GM23338 (cell line): ENCODE results near the gene PIGC. TPM values are rescaled to one million over a fixed set of nuclear protein-coding genes. Genes with fewer than 3 reads are reported as not detected.

Experiments used
- ATAC-seq: fragments of 200-7000 bp; cut with Tn5 transposase; 3 replicates; pipeline ENCODE4 v1.9.1; 2020
- DNase-seq: peaks from one replicate; pipeline ENCODE4 v3.0.0-alpha.2; 2015; ENCODE audit warnings: low spot score
- H2AFZ ChIP-seq: fragments of 200-600 bp; sonication (generic); 2 replicates; pipeline ENCODE4 v1.8.0; 2016; ENCODE audit warnings: antibody characterized with exemption, mild to moderate bottlenecking, moderate library complexity
- H3F3A ChIP-seq: fragments of 200-600 bp; sonication (generic); replicated peaks from 2 replicates; pipeline ENCODE4 v1.8.0; 2017; ENCODE audit warnings: antibody characterized with exemption, mixed run types, low read depth
- H3K27ac ChIP-seq: fragments of 200-600 bp; sonication (generic); 2 replicates; pipeline ENCODE4 v1.6.1; 2016; ENCODE audit warnings: low read depth
- H3K27me3 ChIP-seq: fragments of 200-600 bp; sonication (generic); 2 replicates; pipeline ENCODE4 v1.8.0; 2016; ENCODE audit warnings: mild to moderate bottlenecking, mixed run types, moderate library complexity; ENCODE audit not compliant: insufficient read depth
- H3K36me3 ChIP-seq: fragments of 200-600 bp; sonication (generic); 2 replicates; pipeline ENCODE4 v1.8.0; 2016; ENCODE audit warnings: mild to moderate bottlenecking; ENCODE audit not compliant: insufficient read depth
- H3K4me1 ChIP-seq: fragments of 200-600 bp; sonication (generic); 2 replicates; pipeline ENCODE4 v1.8.0; 2016; ENCODE audit warnings: mild to moderate bottlenecking, moderate library complexity; ENCODE audit not compliant: insufficient read depth
- H3K4me2 ChIP-seq: fragments of 200-600 bp; sonication (generic); 2 replicates; pipeline ENCODE4 v1.7.1; 2017; ENCODE audit warnings: mixed run types
- H3K4me3 ChIP-seq: fragments of 200-600 bp; sonication (generic); 2 replicates; pipeline ENCODE4 v1.6.1; 2016; ENCODE audit warnings: mixed run types
- H3K79me2 ChIP-seq: fragments of 200-600 bp; sonication (generic); replicated peaks from 2 replicates; pipeline ENCODE4 v1.8.0; 2017; ENCODE audit warnings: mild to moderate bottlenecking; ENCODE audit not compliant: insufficient read depth
- H3K9me2 ChIP-seq: fragments of 200-600 bp; sonication (generic); 2 replicates; pipeline ENCODE4 v1.8.0; 2017; ENCODE audit not compliant: insufficient read depth
- H4K20me1 ChIP-seq: fragments of 200-600 bp; sonication (generic); replicated peaks from 2 replicates; pipeline ENCODE4 v1.8.0; 2017; ENCODE audit warnings: mild to moderate bottlenecking; ENCODE audit not compliant: insufficient read depth
- H3K27ac Mint-ChIP-seq: 2 replicates; pipeline ENCODE4 v1.8.0; 2020; ENCODE audit warnings: inconsistent platforms, mild to moderate bottlenecking, moderate library complexity, mixed read lengths
- H3K27me3 Mint-ChIP-seq: 3 replicates; pipeline ENCODE4 v1.8.0; 2022; ENCODE audit warnings: low read depth, mild to moderate bottlenecking, moderate library complexity, mixed read lengths, inconsistent platforms; ENCODE audit not compliant: insufficient read depth, poor library complexity
- H3K36me3 Mint-ChIP-seq: 3 replicates; pipeline ENCODE4 v1.8.0; 2021; ENCODE audit warnings: low read depth, mild to moderate bottlenecking, inconsistent platforms, moderate library complexity, mixed read lengths
- H3K4me1 Mint-ChIP-seq: 3 replicates; pipeline ENCODE4 v1.8.0; 2020; ENCODE audit warnings: mild to moderate bottlenecking, inconsistent platforms, mixed read lengths
- H3K4me3 Mint-ChIP-seq: 3 replicates; pipeline ENCODE4 v1.8.0; 2021; ENCODE audit warnings: moderate library complexity, mild to moderate bottlenecking, inconsistent platforms, mixed read lengths
- H3K9me3 Mint-ChIP-seq: 3 replicates; pipeline ENCODE4 v1.8.0; 2020; ENCODE audit warnings: moderate library complexity, mild to moderate bottlenecking, inconsistent platforms, mixed read lengths
- CREB1 ChIP-seq: fragments of 250-450 bp; sonication (Bioruptor Pico); IDR thresholded peaks from 2 replicates; pipeline ENCODE4 v1.5.0; 2020; ENCODE audit warnings: low read depth, mild to moderate bottlenecking, moderate library complexity
- CTCF ChIP-seq, 2 experiments: fragments of 200-600 bp in 1 of 2; sonication (generic) in 1 of 2; conservative IDR thresholded peaks; 2 replicates each; pipeline versions ENCODE4 v1.5.1 to v1.6.1; 2016 to 2017; ENCODE audit warnings: antibody characterized with exemption in 2 of 2, low read depth in 2 of 2, mild to moderate bottlenecking in 2 of 2, moderate library complexity in 1 of 2
- ETS1 ChIP-seq: IDR thresholded peaks from 2 replicates; pipeline ENCODE4 v1.6.1; 2016; ENCODE audit warnings: antibody characterized with exemption
- EZH2 ChIP-seq: fragments of 200-600 bp; sonication (generic); IDR thresholded peaks from one replicate; pipeline ENCODE4 v1.8.0; 2017; ENCODE audit warnings: antibody characterized with exemption, mild to moderate bottlenecking, low read depth; ENCODE audit not compliant: unreplicated experiment
- EZH2phosphoT487 ChIP-seq: fragments of 200-600 bp; sonication (generic); IDR thresholded peaks from one replicate; pipeline ENCODE4 v1.8.1; 2018; ENCODE audit warnings: antibody characterized with exemption; ENCODE audit not compliant: unreplicated experiment
- JUNB ChIP-seq: IDR thresholded peaks from one replicate; pipeline ENCODE4 v1.6.1; 2016; ENCODE audit warnings: antibody characterized with exemption; ENCODE audit not compliant: unreplicated experiment
- NANOG ChIP-seq: IDR thresholded peaks from 2 replicates; pipeline ENCODE4 v1.6.1; 2016; ENCODE audit warnings: antibody characterized with exemption, borderline replicate concordance
- POLR2AphosphoS5 ChIP-seq: IDR thresholded peaks from 2 replicates; pipeline ENCODE4 v1.6.1; 2016; ENCODE audit warnings: antibody characterized with exemption, low read depth
- REST ChIP-seq: IDR thresholded peaks from one replicate; pipeline ENCODE4 v1.6.1; 2018; ENCODE audit warnings: antibody characterized with exemption; ENCODE audit not compliant: unreplicated experiment
- STAT1 ChIP-seq: IDR thresholded peaks from one replicate; pipeline ENCODE4 v1.6.1; 2016; ENCODE audit warnings: antibody characterized with exemption; ENCODE audit not compliant: unreplicated experiment
- ZNF114 ChIP-seq: fragments of 250-450 bp; sonication (Bioruptor Pico); IDR thresholded peaks from 2 replicates; pipeline ENCODE4 v1.5.0; 2020; ENCODE audit warnings: mild to moderate bottlenecking, moderate library complexity
- ZNF331 ChIP-seq: fragments of 250-450 bp; sonication (Bioruptor Pico); IDR thresholded peaks from 2 replicates; pipeline ENCODE4 v1.5.0; 2020; ENCODE audit warnings: low read depth, mild to moderate bottlenecking, moderate library complexity
- ZNF462 ChIP-seq: fragments of 250-450 bp; sonication (Bioruptor Pico); IDR thresholded peaks from 2 replicates; pipeline ENCODE4 v1.5.0; 2020; ENCODE audit warnings: mild to moderate bottlenecking, moderate library complexity
- polyA plus RNA-seq: library from polyadenylated mRNA; unstranded; fragments of >200 nt; fragmentation: Nextera tagmentation; extraction: Ambion mirVana; gene quantifications from 2 replicates; pipeline ENCODE4 v1.2.1, GENCODE V29; 2016
- total RNA-seq: library from RNA; depleted of rRNA; stranded (reverse); fragments of >200 nt; shearing (Covaris generic); gene quantifications from 2 replicates; pipeline ENCODE4 v1.2.3, GENCODE V29; 2014

PIGC gene
- total and polyA plus RNA-seq, 2 experiments from 2014 or later: 22.5 to 28.1 TPM

GRCh38 chr1:172484252-172484651, 40.4 kb upstream of the PIGC start:
- no peaks in the 10 kb centered on the region for H3F3A ChIP-seq
- no peak overlapping the region for H3K4me3 ChIP-seq
- no peaks in the 10 kb centered on the region for H4K20me1 ChIP-seq
- ATAC-seq (no peak), DNase-seq (no peak)
- H3K4me3 Mint-ChIP-seq: no peak overlapping the region
- H3K9me3 Mint-ChIP-seq: no peaks in the 10 kb centered on the region
- H3K4me1 ChIP-seq: no peaks in the 10 kb centered on the region; the same call in 1 of the 2 replicates
- H3K79me2 ChIP-seq: no peaks in the 10 kb centered on the region
- H3K36me3 ChIP-seq: no peaks in the 10 kb centered on the region
- H3K36me3 Mint-ChIP-seq: no peaks in the 10 kb centered on the region
- no peaks in the 10 kb centered on the region for H3K27me3 ChIP-seq
- H2AFZ ChIP-seq: peak overlapping the region; percentile 32; the same call in 1 of the 2 replicates
- peaks cover 3% of the 10 kb centered on the region for H3K27me3 Mint-ChIP-seq
- H3K4me1 Mint-ChIP-seq: peaks cover 9% of the 10 kb centered on the region
- H3K4me2 ChIP-seq: no peak overlapping the region
- no peaks in the 10 kb centered on the region for H3K9me2 ChIP-seq
- no peak for TF ChIP-seq JUNB
- no peak for TF ChIP-seq STAT1
- no peak for TF ChIP-seq ZNF114 (CRISPR knock-in tag)
- no peak for TF ChIP-seq NANOG
- TF ChIP-seq CREB1 (CRISPR knock-in tag): no peak
- no peak for TF ChIP-seq EZH2
- TF ChIP-seq ZNF331 (CRISPR knock-in tag): no peak
- TF ChIP-seq ETS1: no peak
- TF ChIP-seq REST: no peak
- no peak for TF ChIP-seq ZNF462
- TF ChIP-seq EZH2phosphoT487: no peak
- no peak for TF ChIP-seq POLR2AphosphoS5
- no peak for TF ChIP-seq CTCF (conservative IDR thresholded peaks at IDR 0.05; ENCODE audit: low read depth in 2 of 2)
- no peak overlapping the region for H3K27ac Mint-ChIP-seq
- H3K27ac ChIP-seq: no peak overlapping the region
